Gastrocnemius medialis (tissue), 4 donors: ENCODE measurements around the gene NCOR2.

ENCODE experiments used
- CTCF ChIP-seq, 5 experiments: fragments of 450-650 bp in 3 of 5; fragments of 200-600 bp in 2 of 5; sonication (generic) in 2 of 5; IDR thresholded peaks in 4 of 5; conservative IDR thresholded peaks in 1 of 5; 1 replicate in 4 of 5; 2 replicates in 1 of 5; pipeline ENCODE4 v1.5.1; 2016 to 2019; ENCODE audit warnings: antibody characterized with exemption in 5 of 5, mild to moderate bottlenecking in 3 of 5, moderate library complexity in 3 of 5
- POLR2A ChIP-seq, 2 donors: fragments of 450-650 bp; IDR thresholded peaks; one replicate each; pipeline ENCODE4 v1.6.1; 2017; ENCODE audit warnings: antibody characterized with exemption in 2 of 2, mild to moderate bottlenecking in 2 of 2, moderate library complexity in 2 of 2

GRCh38 chr12:124519746-124520145, 47.7 kb downstream of the NCOR2 start:
- no peak for TF ChIP-seq CTCF (IDR thresholded peaks at IDR 0.05 in 4 of 5, conservative IDR thresholded peaks at IDR 0.05 in 1 of 5)
- no peak for TF ChIP-seq POLR2A (IDR thresholded peaks at IDR 0.05)
